ENCODE measurements around the gene MRPL54.

MRPL54 gene

DNA sequence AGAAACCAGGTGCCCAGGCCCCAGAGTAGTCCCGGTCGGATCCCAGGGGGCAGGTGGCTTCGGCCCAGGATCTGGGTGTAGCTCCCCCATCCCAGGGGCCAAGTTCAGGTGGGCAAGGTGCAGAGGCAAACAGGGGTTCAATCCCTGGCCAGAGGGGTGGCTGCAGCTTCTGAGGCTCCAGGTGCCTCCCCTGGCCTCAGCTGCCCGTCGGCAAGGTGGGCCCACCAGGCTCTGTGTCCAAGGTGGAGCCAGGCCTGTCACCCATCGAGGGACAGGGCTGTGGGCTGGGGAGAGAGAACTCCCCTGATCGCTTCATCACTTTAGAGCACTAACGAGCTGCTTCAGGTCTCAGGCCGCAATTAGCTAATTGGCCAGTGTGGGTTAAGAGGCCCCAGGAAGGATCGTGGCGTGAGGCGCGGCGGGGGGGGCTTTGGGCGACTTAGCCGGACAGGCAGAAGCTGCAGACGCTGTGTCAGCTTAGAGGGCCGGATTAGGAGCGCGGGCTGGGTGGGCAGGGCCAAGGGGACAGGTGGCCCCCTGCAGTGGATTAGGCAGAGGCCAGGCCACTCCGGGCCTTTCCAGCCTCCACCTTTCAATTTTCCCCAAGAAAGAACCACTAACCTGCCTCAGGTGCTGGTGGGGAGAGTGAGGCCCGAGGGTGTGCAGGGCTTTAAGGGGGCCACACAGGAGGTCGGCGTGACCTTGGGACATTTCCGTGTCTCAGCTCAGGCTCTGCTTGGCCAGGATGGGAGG is 12.3 kb downstream of the MRPL54 start:
- no peak overlapping the region for H3K18ac ChIP-seq (ENCODE audit: low read length)
- H2AFZ ChIP-seq (ENCODE audit: insufficient read depth, low read length, poor library complexity): no peak overlapping the region
- H4K91ac ChIP-seq (ENCODE audit: low read depth, low read length): no peak overlapping the region
- WGBS (ENCODE audit: extremely low coverage, insufficient coverage, insufficient read length): no CpG with 5 or more reads among the region's 25 CpGs
- H3K4me3 ChIP-seq (ENCODE audit: low read depth, low read length): no peak overlapping the region
- H3K4me1 ChIP-seq (ENCODE audit: control insufficient read depth in 1 of 2, insufficient read depth in 2 of 2, low read length in 2 of 2): no peaks in the 10 kb centered on the region
- H3K36me3 ChIP-seq (ENCODE audit: control insufficient read depth in 1 of 2, insufficient read depth in 2 of 2, low read length in 2 of 2): no peaks in the 10 kb centered on the region
- H3K9me3 ChIP-seq (ENCODE audit: insufficient read depth, low read depth, low read length): peaks cover 4% of the 10 kb centered on the region
- H3K79me2 ChIP-seq (ENCODE audit: control insufficient read depth, insufficient read depth, low read length, poor library complexity): no peaks in the 10 kb centered on the region
- no peak overlapping the region for H3K4me2 ChIP-seq (ENCODE audit: low read length)
- H3K27me3 ChIP-seq (ENCODE audit: insufficient read depth, low read length): no peaks in the 10 kb centered on the region
- no peak overlapping the region for H2BK5ac ChIP-seq (ENCODE audit: low read depth, low read length, poor library complexity)
- no peak overlapping the region for H3K4ac ChIP-seq (ENCODE audit: low read depth, low read length)
- no peak overlapping the region for H3K27ac ChIP-seq (ENCODE audit: low read depth, low read length)
- no peak overlapping the region for H3K9ac ChIP-seq (ENCODE audit: low read length)
- no peak overlapping the region for H4K8ac ChIP-seq (ENCODE audit: low read depth, low read length)
- H4K12ac ChIP-seq (ENCODE audit: low read depth, low read length): no peak overlapping the region
- no peak overlapping the region for H2BK120ac ChIP-seq (ENCODE audit: insufficient read depth, low read length, poor library complexity)
- H2AK5ac ChIP-seq (ENCODE audit: low read length): no peak overlapping the region
- no peak overlapping the region for H3K23ac ChIP-seq (ENCODE audit: low read length)
- no peak overlapping the region for H2BK12ac ChIP-seq (ENCODE audit: low read length)
- no peaks in the 10 kb centered on the region for H3K79me1 ChIP-seq (ENCODE audit: low read length)
- no peak for DNase-seq
- H3K14ac ChIP-seq (ENCODE audit: low read length): no peak overlapping the region

DNA sequence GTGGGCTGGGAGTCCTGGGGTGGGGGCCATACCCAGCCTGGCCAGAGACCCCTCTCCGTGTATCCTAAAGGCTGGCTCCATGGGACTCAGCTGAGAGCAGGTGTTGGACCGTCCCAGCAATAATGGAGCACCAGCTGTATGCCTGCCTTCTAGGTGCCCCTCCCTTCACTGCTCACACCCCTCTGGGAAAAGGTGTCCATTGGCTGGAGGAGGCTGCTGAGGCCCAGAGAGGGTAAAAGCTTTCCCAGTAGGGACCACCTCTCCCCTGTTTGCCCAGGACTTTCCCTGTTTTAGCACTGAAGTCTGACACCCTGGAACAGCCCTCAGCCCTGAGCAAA is 12.9 kb downstream of the MRPL54 start:
- Histone ChIP-seq H2BK12ac (ENCODE audit: low read length) (no peak overlapping the region), H3K27me3 (ENCODE audit: insufficient read depth, low read length) (no peaks in the 10 kb centered on the region), H2BK120ac (ENCODE audit: insufficient read depth, low read length, poor library complexity) (no peak overlapping the region), H3K23ac (ENCODE audit: low read length) (no peak overlapping the region), H3K4me2 (ENCODE audit: low read length) (no peak overlapping the region), H3K79me1 (ENCODE audit: low read length) (no peaks in the 10 kb centered on the region), H3K9ac (ENCODE audit: low read length) (no peak overlapping the region), H3K79me2 (ENCODE audit: control insufficient read depth, insufficient read depth, low read length, poor library complexity) (no peaks in the 10 kb centered on the region), H3K4ac (ENCODE audit: low read depth, low read length) (no peak overlapping the region), H4K91ac (ENCODE audit: low read depth, low read length) (no peak overlapping the region), H3K18ac (ENCODE audit: low read length) (no peak overlapping the region), H3K4me3 (ENCODE audit: low read depth, low read length) (no peak overlapping the region), H2BK5ac (ENCODE audit: low read depth, low read length, poor library complexity) (no peak overlapping the region), H3K36me3 (ENCODE audit: control insufficient read depth in 1 of 2, insufficient read depth in 2 of 2, low read length in 2 of 2) (no peaks in the 10 kb centered on the region), H3K27ac (ENCODE audit: low read depth, low read length) (no peak overlapping the region), H2AFZ (ENCODE audit: insufficient read depth, low read length, poor library complexity) (no peak overlapping the region), H2AK5ac (ENCODE audit: low read length) (no peak overlapping the region), H3K9me3 (ENCODE audit: insufficient read depth, low read depth, low read length) (peaks cover 4% of the 10 kb centered on the region), H3K14ac (ENCODE audit: low read length) (no peak overlapping the region), H4K8ac (ENCODE audit: low read depth, low read length) (no peak overlapping the region), H3K4me1 (ENCODE audit: control insufficient read depth in 1 of 2, insufficient read depth in 2 of 2, low read length in 2 of 2) (no peaks in the 10 kb centered on the region), H4K12ac (ENCODE audit: low read depth, low read length) (no peak overlapping the region)
- no CpG with 5 or more reads among the region's 2 CpGs for WGBS (ENCODE audit: extremely low coverage, insufficient coverage, insufficient read length)
- DNase-seq: no peak

DNA sequence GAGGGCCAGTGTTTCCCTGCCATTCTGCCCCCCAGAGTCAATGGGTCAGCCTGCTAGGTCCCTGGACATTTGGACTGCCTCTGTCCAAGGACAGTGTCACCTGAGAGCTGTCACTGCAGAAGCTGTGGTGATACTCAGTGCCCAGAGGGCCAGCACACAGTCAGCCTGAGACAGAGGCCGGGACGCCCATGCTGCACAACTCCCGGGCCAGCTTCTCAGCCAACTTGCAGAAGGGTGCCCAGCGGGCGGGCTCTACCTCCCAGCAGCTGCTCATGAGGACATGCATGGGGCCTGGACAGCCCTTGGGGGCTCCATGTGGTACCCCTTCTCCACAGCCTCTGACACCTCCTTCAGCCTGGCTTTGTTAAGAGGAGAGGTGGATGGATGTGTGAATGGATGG is 13.3 kb downstream of the MRPL54 start:
- Histone ChIP-seq H3K4ac (ENCODE audit: low read depth, low read length) (no peak overlapping the region), H3K36me3 (ENCODE audit: control insufficient read depth in 1 of 2, insufficient read depth in 2 of 2, low read length in 2 of 2) (no peaks in the 10 kb centered on the region), H4K8ac (ENCODE audit: low read depth, low read length) (no peak overlapping the region), H3K18ac (ENCODE audit: low read length) (no peak overlapping the region), H3K27me3 (ENCODE audit: insufficient read depth, low read length) (no peaks in the 10 kb centered on the region), H3K4me3 (ENCODE audit: low read depth, low read length) (no peak overlapping the region), H2BK120ac (ENCODE audit: insufficient read depth, low read length, poor library complexity) (no peak overlapping the region), H3K23ac (ENCODE audit: low read length) (no peak overlapping the region), H3K4me1 (ENCODE audit: control insufficient read depth in 1 of 2, insufficient read depth in 2 of 2, low read length in 2 of 2) (no peaks in the 10 kb centered on the region), H3K14ac (ENCODE audit: low read length) (no peak overlapping the region), H3K79me1 (ENCODE audit: low read length) (no peaks in the 10 kb centered on the region), H3K79me2 (ENCODE audit: control insufficient read depth, insufficient read depth, low read length, poor library complexity) (no peaks in the 10 kb centered on the region), H3K9me3 (ENCODE audit: insufficient read depth, low read depth, low read length) (peaks cover 7% of the 10 kb centered on the region), H3K27ac (ENCODE audit: low read depth, low read length) (no peak overlapping the region), H4K91ac (ENCODE audit: low read depth, low read length) (no peak overlapping the region), H3K4me2 (ENCODE audit: low read length) (no peak overlapping the region), H2AK5ac (ENCODE audit: low read length) (no peak overlapping the region), H3K9ac (ENCODE audit: low read length) (no peak overlapping the region), H2AFZ (ENCODE audit: insufficient read depth, low read length, poor library complexity) (no peak overlapping the region), H2BK5ac (ENCODE audit: low read depth, low read length, poor library complexity) (no peak overlapping the region), H2BK12ac (ENCODE audit: low read length) (no peak overlapping the region), H4K12ac (ENCODE audit: low read depth, low read length) (no peak overlapping the region)
- DNase-seq: no peak
- WGBS (ENCODE audit: extremely low coverage, insufficient coverage, insufficient read length): no CpG with 5 or more reads among the region's 5 CpGs

DNA sequence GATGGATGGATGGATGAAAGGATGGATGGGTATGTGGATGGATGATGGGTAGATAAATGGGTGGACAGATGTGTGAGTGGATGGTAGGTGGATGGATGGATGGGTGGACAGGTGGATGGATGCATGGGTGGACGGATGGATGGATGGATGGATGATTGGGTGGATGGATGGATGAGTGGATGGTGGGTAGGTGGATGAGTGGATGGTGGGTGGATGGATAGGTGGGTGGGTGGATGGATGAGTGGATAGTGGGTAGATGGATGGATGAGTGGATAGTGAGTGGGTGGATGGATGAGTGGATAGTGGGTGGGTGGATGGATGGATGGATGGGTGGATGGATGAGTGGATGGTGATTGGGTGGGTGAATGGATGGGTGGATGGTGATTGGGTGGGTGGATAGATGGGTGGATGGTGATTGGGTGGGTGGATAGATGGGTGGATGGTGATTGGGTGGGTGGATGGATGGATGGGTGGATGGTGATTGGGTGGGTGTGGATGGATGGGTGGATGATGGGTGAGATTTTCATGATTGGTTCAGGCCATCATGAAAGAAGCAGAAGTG is 14.1 kb downstream of the MRPL54 start:
- H3K18ac ChIP-seq (ENCODE audit: low read length): no peak overlapping the region
- no peaks in the 10 kb centered on the region for H3K36me3 ChIP-seq (ENCODE audit: control insufficient read depth in 1 of 2, insufficient read depth in 2 of 2, low read length in 2 of 2)
- H3K4ac ChIP-seq (ENCODE audit: low read depth, low read length): no peak overlapping the region
- no peak overlapping the region for H3K23ac ChIP-seq (ENCODE audit: low read length)
- no peaks in the 10 kb centered on the region for H3K79me1 ChIP-seq (ENCODE audit: low read length)
- no peak overlapping the region for H3K9ac ChIP-seq (ENCODE audit: low read length)
- H3K14ac ChIP-seq (ENCODE audit: low read length): no peak overlapping the region
- no peak overlapping the region for H2BK12ac ChIP-seq (ENCODE audit: low read length)
- no peak overlapping the region for H4K12ac ChIP-seq (ENCODE audit: low read depth, low read length)
- no CpG with 5 or more reads among the region's 1 CpG for WGBS (ENCODE audit: extremely low coverage, insufficient coverage, insufficient read length)
- no peaks in the 10 kb centered on the region for H3K4me1 ChIP-seq (ENCODE audit: control insufficient read depth in 1 of 2, insufficient read depth in 2 of 2, low read length in 2 of 2)
- no peaks in the 10 kb centered on the region for H3K79me2 ChIP-seq (ENCODE audit: control insufficient read depth, insufficient read depth, low read length, poor library complexity)
- H2AK5ac ChIP-seq (ENCODE audit: low read length): no peak overlapping the region
- H4K91ac ChIP-seq (ENCODE audit: low read depth, low read length): no peak overlapping the region
- H2BK120ac ChIP-seq (ENCODE audit: insufficient read depth, low read length, poor library complexity): no peak overlapping the region
- no peak overlapping the region for H3K4me3 ChIP-seq (ENCODE audit: low read depth, low read length)
- H2BK5ac ChIP-seq (ENCODE audit: low read depth, low read length, poor library complexity): no peak overlapping the region
- no peak overlapping the region for H4K8ac ChIP-seq (ENCODE audit: low read depth, low read length)
- DNase-seq: no peak
- peaks cover 11% of the 10 kb centered on the region for H3K9me3 ChIP-seq (ENCODE audit: insufficient read depth, low read depth, low read length)
- no peak overlapping the region for H2AFZ ChIP-seq (ENCODE audit: insufficient read depth, low read length, poor library complexity)
- H3K4me2 ChIP-seq (ENCODE audit: low read length): no peak overlapping the region
- H3K27me3 ChIP-seq (ENCODE audit: insufficient read depth, low read length): peaks cover 3% of the 10 kb centered on the region
- H3K27ac ChIP-seq (ENCODE audit: low read depth, low read length): no peak overlapping the region
